Activated CD8-positive, alpha-beta T cell treated with anti-CD3 and anti-CD28 coated beads, Interleukin-2, amount 10 ng/mL, durations not matched to agents 7 days and 5 days (primary cell): ENCODE measurements around the gene FGD4. TPM values are rescaled to one million over a fixed set of nuclear protein-coding genes. Genes with fewer than 3 reads are reported as not detected.
"Not testable (repeated sequence)": the region's sequence is repeated elsewhere in the genome, so short reads cannot be mapped to it uniquely, and the experiment has no call there.

ENCODE experiments used
- ATAC-seq: fragments of 150-1000 bp; cut with Tn5 transposase; one replicate; pipeline ENCODE4 v1.10.0; 2021; ENCODE audit warnings: moderate library complexity
- CTCF ChIA-PET: fragments of 350-600 bp; sonication (Branson Sonifier 250); formaldehyde crosslinking; loops from one replicate; lab custom pipeline; 2021; ENCODE audit warnings: antibody characterized with exemption; lab: Charles Lee
- POLR2A ChIA-PET: fragments of 350-600 bp; sonication (Branson Sonifier 250); formaldehyde crosslinking; loops from one replicate; lab custom pipeline; 2021; ENCODE audit warnings: antibody characterized with exemption; lab: Charles Lee
- DNase-seq: peaks from one replicate; pipeline ENCODE4 v3.0.0-alpha.2; 2020
- H3K27ac Mint-ChIP-seq: one replicate; pipeline ENCODE4 v1.8.0; 2021; ENCODE audit warnings: mild to moderate bottlenecking, mixed read lengths
- H3K27me3 Mint-ChIP-seq: one replicate; pipeline ENCODE4 v1.8.0; 2021; ENCODE audit warnings: low read depth, mixed read lengths
- H3K36me3 Mint-ChIP-seq: one replicate; pipeline ENCODE4 v1.8.0; 2021; ENCODE audit warnings: low read depth, mixed read lengths
- H3K4me1 Mint-ChIP-seq: one replicate; pipeline ENCODE4 v1.8.0; 2021; ENCODE audit warnings: low read depth, mixed read lengths
- H3K4me3 Mint-ChIP-seq: one replicate; pipeline ENCODE4 v1.8.0; 2021; ENCODE audit warnings: mild to moderate bottlenecking, mixed read lengths
- H3K9me3 Mint-ChIP-seq: one replicate; pipeline ENCODE4 v1.8.0; 2022; ENCODE audit warnings: mixed read lengths; ENCODE audit not compliant: insufficient read depth
- total RNA-seq, 2 experiments: library from RNA; stranded (reverse); gene quantifications; one replicate each; pipeline ENCODE4 v1.2.3, GENCODE V29; 2021

FGD4 gene
- total RNA-seq, 2 experiments from 2014 or later = 0.66 to 0.68 TPM

- ChIA-PET POLR2A (no interaction called here), CTCF (interaction anchor here (2.1 kb wide), 1 partner anchor 159 kb away, joined by 9 read pairs; no protein-coding TSS in a partner anchor)
- no peak overlapping the region for H3K27ac Mint-ChIP-seq
- no peak for DNase-seq
- no peaks in the 10 kb centered on the region for H3K4me1 Mint-ChIP-seq
- no peak overlapping the region for H3K4me3 Mint-ChIP-seq
- no peak for ATAC-seq
- no peaks in the 10 kb centered on the region for H3K9me3 Mint-ChIP-seq
- H3K27me3 Mint-ChIP-seq = peaks cover 21% of the 10 kb centered on the region
- H3K36me3 Mint-ChIP-seq = no peaks in the 10 kb centered on the region
These were observed 113.6 kb downstream of the FGD4 start for GRCh38 chr12:32512910-32513309.

- no peak overlapping the region for H3K4me3 Mint-ChIP-seq
- ChIA-PET CTCF (no interaction called here), POLR2A (no interaction called here)
- H3K27ac Mint-ChIP-seq = no peak overlapping the region
- H3K4me1 Mint-ChIP-seq = no peaks in the 10 kb centered on the region
- peaks cover 17% of the 10 kb centered on the region for H3K27me3 Mint-ChIP-seq
- DNase-seq (no peak), ATAC-seq (no peak)
- no peaks in the 10 kb centered on the region for H3K9me3 Mint-ChIP-seq
- H3K36me3 Mint-ChIP-seq = no peaks in the 10 kb centered on the region
These were observed 115.9 kb downstream of the FGD4 start for GRCh38 chr12:32515137-32515873.

GRCh38 chr12:32516230-32516629, 116.9 kb downstream of the FGD4 start:
- ChIA-PET CTCF (no interaction called here), POLR2A (no interaction called here)
- H3K4me3 Mint-ChIP-seq = no peak overlapping the region
- peaks cover 12% of the 10 kb centered on the region for H3K27me3 Mint-ChIP-seq
- no peak overlapping the region for H3K27ac Mint-ChIP-seq
- H3K9me3 Mint-ChIP-seq = no peaks in the 10 kb centered on the region
- H3K4me1 Mint-ChIP-seq = no peaks in the 10 kb centered on the region
- ATAC-seq (no peak), DNase-seq (no peak)
- no peaks in the 10 kb centered on the region for H3K36me3 Mint-ChIP-seq

GRCh38 chr12:32517966-32518365, 118.6 kb downstream of the FGD4 start:
- H3K36me3 Mint-ChIP-seq = no peaks in the 10 kb centered on the region
- H3K27ac Mint-ChIP-seq = no peak overlapping the region
- peaks cover 10% of the 10 kb centered on the region for H3K4me1 Mint-ChIP-seq
- DNase-seq (no peak), ATAC-seq (no peak)
- H3K4me3 Mint-ChIP-seq = no peak overlapping the region
- ChIA-PET CTCF (no interaction called here), POLR2A (interaction anchor here (0.5 kb wide), 1 partner anchor 1441 kb away, joined by 5 read pairs; no protein-coding TSS in a partner anchor)
- H3K9me3 Mint-ChIP-seq = no peaks in the 10 kb centered on the region
- H3K27me3 Mint-ChIP-seq = peaks cover 12% of the 10 kb centered on the region

- no peak overlapping the region for H3K27ac Mint-ChIP-seq
- ChIA-PET CTCF (no interaction called here), POLR2A (no interaction called here)
- DNase-seq (no peak), ATAC-seq (no peak)
- no peak overlapping the region for H3K4me3 Mint-ChIP-seq
- peaks cover 11% of the 10 kb centered on the region for H3K4me1 Mint-ChIP-seq
- peaks cover 8% of the 10 kb centered on the region for H3K27me3 Mint-ChIP-seq
- no peaks in the 10 kb centered on the region for H3K9me3 Mint-ChIP-seq
- H3K36me3 Mint-ChIP-seq = no peaks in the 10 kb centered on the region
These were observed 119.7 kb downstream of the FGD4 start for GRCh38 chr12:32519047-32519446.

- no peak for ATAC-seq
- no peak overlapping the region for H3K27ac Mint-ChIP-seq
These were observed 123.2 kb downstream of the FGD4 start for GRCh38 chr12:32522331-32523221.

GRCh38 chr12:32525802-32526201, 126.4 kb downstream of the FGD4 start:
- H3K36me3 Mint-ChIP-seq, ATAC-seq, DNase-seq, H3K9me3 Mint-ChIP-seq, H3K4me3 Mint-ChIP-seq, POLR2A ChIA-PET, H3K27me3 Mint-ChIP-seq, H3K27ac Mint-ChIP-seq, CTCF ChIA-PET: not testable (repeated sequence)
- H3K4me1 Mint-ChIP-seq = peaks cover 13% of the 10 kb centered on the region

More at GRCh38 chr12:32522331-32523221, 123.2 kb downstream of the FGD4 start:
- Mint-ChIP-seq H3K36me3 (no peaks in the 10 kb centered on the region), H3K4me3 (no peak overlapping the region), H3K9me3 (no peaks in the 10 kb centered on the region), H3K27me3 (peaks cover 2% of the 10 kb centered on the region), H3K4me1 (peaks cover 12% of the 10 kb centered on the region)
- POLR2A ChIA-PET = no interaction called here
- CTCF ChIA-PET = interaction anchor here (1.0 to 1.4 kb wide), 2 partner anchors 19 to 135 kb away, joined by 3 to 4 read pairs; no protein-coding TSS in a partner anchor
- DNase-seq = no peak

GRCh38 chr12:32526343-32526742, 127.0 kb downstream of the FGD4 start:
- peaks cover 13% of the 10 kb centered on the region for H3K4me1 Mint-ChIP-seq
- H3K27ac Mint-ChIP-seq, POLR2A ChIA-PET, H3K36me3 Mint-ChIP-seq, CTCF ChIA-PET, H3K4me3 Mint-ChIP-seq, ATAC-seq, H3K27me3 Mint-ChIP-seq, DNase-seq, H3K9me3 Mint-ChIP-seq: not testable (repeated sequence)

- POLR2A ChIA-PET = interaction anchor here (1.4 kb wide), 1 partner anchor 10 kb away, joined by 4 read pairs; no protein-coding TSS in a partner anchor
- DNase-seq (no peak), ATAC-seq (no peak)
- H3K4me3 Mint-ChIP-seq = no peak overlapping the region
- H3K27me3 Mint-ChIP-seq = peaks cover 29% of the 10 kb centered on the region
- H3K27ac Mint-ChIP-seq = no peak overlapping the region
- H3K36me3 Mint-ChIP-seq = no peaks in the 10 kb centered on the region
- CTCF ChIA-PET = interaction anchor here (1.1 to 2.7 kb wide), 3 partner anchors 10 to 124 kb away, joined by 4 to 8 read pairs (median 5); no protein-coding TSS in a partner anchor
- H3K4me1 Mint-ChIP-seq = peaks cover 2% of the 10 kb centered on the region
- H3K9me3 Mint-ChIP-seq = no peaks in the 10 kb centered on the region
These were observed 133.1 kb downstream of the FGD4 start for GRCh38 chr12:32532422-32532821.

- POLR2A ChIA-PET = interaction anchor here (1.4 kb wide), 1 partner anchor 10 kb away, joined by 4 read pairs; no protein-coding TSS in a partner anchor
- no peak for DNase-seq
- CTCF ChIA-PET = interaction anchor here (1.1 to 2.7 kb wide), 3 partner anchors 9 to 124 kb away, joined by 4 to 8 read pairs (median 5); no protein-coding TSS in a partner anchor
- Mint-ChIP-seq H3K9me3 (no peaks in the 10 kb centered on the region), H3K4me1 (no peaks in the 10 kb centered on the region), H3K27me3 (peaks cover 30% of the 10 kb centered on the region), H3K4me3 (no peak overlapping the region), H3K36me3 (no peaks in the 10 kb centered on the region), H3K27ac (no peak overlapping the region)
- ATAC-seq = no peak
These were observed 133.6 kb downstream of the FGD4 start for GRCh38 chr12:32532951-32533350.

- not testable (repeated sequence) for H3K9me3 Mint-ChIP-seq, H3K27ac Mint-ChIP-seq, ATAC-seq, H3K36me3 Mint-ChIP-seq, H3K4me3 Mint-ChIP-seq, H3K4me1 Mint-ChIP-seq, DNase-seq
- H3K27me3 Mint-ChIP-seq = peaks cover 32% of the 10 kb centered on the region
- CTCF ChIA-PET = interaction anchor here (1.1 to 2.7 kb wide), 2 partner anchors 9 to 11 kb away, joined by 4 to 8 read pairs; no protein-coding TSS in a partner anchor
- POLR2A ChIA-PET = interaction anchor here (1.4 kb wide), 1 partner anchor 9 kb away, joined by 4 read pairs; no protein-coding TSS in a partner anchor
These were observed 134.1 kb downstream of the FGD4 start for GRCh38 chr12:32533506-32533905.
